Skeletal muscle cell (primary cell): Measurements from ENCODE around the gene CMTM3.
"Not testable (repeated sequence)": the region's sequence is repeated elsewhere in the genome, so short reads cannot be mapped to it uniquely, and the experiment has no call there.

Experiments used
- DNase-seq: peaks from one replicate; pipeline ENCODE4 v3.0.0-alpha.2; 2010; ENCODE audit warnings: low read depth
- H3K4me3 ChIP-seq: 2 replicates; pipeline ENCODE4 v1.5.1; 2011; ENCODE audit warnings: low read depth, mild to moderate bottlenecking, control low read depth, low read length, moderate library complexity

CMTM3 gene

GRCh38 chr16:66623755-66624154, 19.3 kb downstream of the CMTM3 start:
- no peak overlapping the region for H3K4me3 ChIP-seq
- DNase-seq: no peak

GRCh38 chr16:66627611-66628378, 23.3 kb downstream of the CMTM3 start:
- DNase-seq, H3K4me3 ChIP-seq: not testable (repeated sequence)

DNA sequence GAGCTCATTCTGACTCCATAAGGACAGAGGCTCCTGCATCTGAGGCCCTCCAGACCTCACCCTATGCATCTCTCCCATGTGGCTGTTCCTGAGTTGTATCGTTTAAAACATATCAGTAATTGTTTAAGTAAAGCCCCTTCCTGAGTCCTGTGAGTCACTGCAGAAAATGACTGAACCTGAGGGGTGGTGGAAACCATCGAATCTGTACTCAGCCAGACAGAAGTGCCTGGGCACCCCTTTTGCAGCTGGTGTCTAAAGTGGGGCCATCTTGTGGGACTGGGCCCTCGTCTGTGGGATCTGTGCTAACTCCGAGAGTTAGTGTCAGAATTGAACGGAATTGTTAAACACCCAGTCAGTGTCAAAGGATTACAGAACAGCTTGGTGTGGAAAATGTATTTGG, 25.4 kb downstream of the CMTM3 start:
- no peak overlapping the region for H3K4me3 ChIP-seq
- DNase-seq: no peak

- not testable (repeated sequence) for H3K4me3 ChIP-seq, DNase-seq
These were observed 26.2 kb downstream of the CMTM3 start for GRCh38 chr16:66630561-66631260.

- not testable (repeated sequence) for H3K4me3 ChIP-seq, DNase-seq
These were observed 27.1 kb downstream of the CMTM3 start for GRCh38 chr16:66631558-66631957.

- no peak overlapping the region for H3K4me3 ChIP-seq
- no peak for DNase-seq
These were observed 30.2 kb downstream of the CMTM3 start for GRCh38 chr16:66634527-66635196.

GRCh38 chr16:66635406-66635805, 30.9 kb downstream of the CMTM3 start:
- no peak overlapping the region for H3K4me3 ChIP-seq
- no peak for DNase-seq

DNA sequence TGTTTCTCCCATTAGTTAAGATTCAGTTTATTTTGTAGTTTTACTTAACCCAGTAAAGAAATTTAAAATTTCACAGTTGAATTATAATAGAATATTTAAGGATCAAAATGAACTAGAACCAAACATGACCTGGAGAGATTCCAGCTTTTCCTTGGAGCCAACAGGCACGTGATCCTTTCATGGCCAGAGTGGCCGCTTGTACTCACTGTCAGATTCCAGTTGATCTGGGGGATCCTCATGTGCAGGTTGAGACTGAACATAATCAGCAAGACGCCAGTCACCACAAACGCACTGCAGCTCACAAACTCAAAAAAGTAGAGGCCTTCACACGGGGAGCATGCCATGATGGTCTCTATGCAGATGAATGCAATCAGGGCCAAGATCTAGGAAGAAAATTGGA, 31.7 kb downstream of the CMTM3 start:
- no peak overlapping the region for H3K4me3 ChIP-seq
- DNase-seq: no peak

- DNase-seq: no peak
- H3K4me3 ChIP-seq: no peak overlapping the region
These were observed 33.3 kb downstream of the CMTM3 start for GRCh38 chr16:66637806-66638205.

- no peak overlapping the region for H3K4me3 ChIP-seq
- DNase-seq: no peak
These were observed 34.8 kb downstream of the CMTM3 start for GRCh38 chr16:66639091-66639885.

GRCh38 chr16:66640724-66641314, 36.3 kb downstream of the CMTM3 start:
- no peak for DNase-seq
- no peak overlapping the region for H3K4me3 ChIP-seq

DNA sequence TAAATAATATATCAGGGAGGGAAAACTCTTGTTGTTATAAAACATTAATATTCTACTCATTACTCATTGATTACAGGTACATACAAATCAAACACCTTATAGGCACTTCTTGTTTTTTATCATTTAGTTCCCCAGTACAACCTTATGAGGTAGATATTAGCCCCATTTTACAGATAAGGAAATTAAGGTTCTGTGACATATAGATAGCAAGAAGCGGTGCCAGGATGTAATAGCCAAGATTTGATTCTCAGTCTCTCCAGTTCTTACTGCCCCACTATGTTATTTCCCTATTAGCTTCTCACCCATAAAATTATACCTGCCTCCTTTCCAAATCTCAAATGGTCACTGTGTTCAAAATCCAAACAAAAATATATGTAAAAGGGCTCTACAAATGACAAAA, 36.9 kb downstream of the CMTM3 start:
- no peak overlapping the region for H3K4me3 ChIP-seq
- no peak for DNase-seq

- H3K4me3 ChIP-seq: no peak overlapping the region
- no peak for DNase-seq
These were observed 43.4 kb downstream of the CMTM3 start for GRCh38 chr16:66647866-66648265.

GRCh38 chr16:66649167-66649566, 44.7 kb downstream of the CMTM3 start:
- H3K4me3 ChIP-seq: no peak overlapping the region
- no peak for DNase-seq

- DNase-seq: no peak
- no peak overlapping the region for H3K4me3 ChIP-seq
These were observed 45.2 kb downstream of the CMTM3 start for GRCh38 chr16:66649636-66650205.

DNA sequence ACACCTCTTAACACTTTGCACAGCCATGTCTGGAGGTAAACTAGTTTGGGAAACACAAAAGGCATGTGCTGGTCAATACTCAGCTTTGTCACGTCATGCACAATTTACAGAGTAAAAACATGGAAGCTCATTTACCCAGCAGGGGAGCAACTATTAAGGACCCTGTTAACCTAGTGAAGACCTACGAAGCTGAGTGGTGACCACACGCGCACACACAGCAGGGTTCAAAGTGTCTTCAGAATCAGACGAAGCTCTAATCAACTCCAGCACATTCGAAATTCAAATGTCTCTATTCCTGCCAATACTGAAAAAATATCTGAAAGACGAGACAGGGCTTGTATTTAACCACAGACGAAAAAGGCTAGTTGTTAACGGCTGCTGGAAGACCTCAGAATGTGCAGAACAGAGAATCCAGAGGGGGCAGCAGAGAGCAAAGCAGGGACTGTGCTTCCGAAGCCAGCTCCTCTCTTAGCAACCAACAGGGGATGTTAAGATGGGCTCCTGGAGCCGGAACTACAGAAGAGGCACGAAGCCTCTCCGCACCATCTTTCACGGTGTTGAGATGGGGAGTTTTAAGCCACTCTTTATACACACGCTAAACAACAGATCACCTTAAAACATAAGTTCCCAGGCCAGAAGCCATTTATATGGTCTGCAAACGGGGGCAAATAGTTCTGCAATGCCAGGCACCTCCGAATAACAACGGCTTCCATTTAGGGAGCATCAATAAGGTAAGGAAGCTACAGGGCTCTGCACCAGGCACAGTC, 46.4 kb downstream of the CMTM3 start:
- peak overlapping the region; percentile 21 for H3K4me3 ChIP-seq
- DNase-seq: peak; percentile 35

GRCh38 chr16:66651474-66651765, 46.9 kb downstream of the CMTM3 start:
- DNase-seq: no peak
- H3K4me3 ChIP-seq: peak overlapping the region; percentile 21

- DNase-seq: no peak
- H3K4me3 ChIP-seq: no peak overlapping the region
These were observed 47.5 kb downstream of the CMTM3 start for GRCh38 chr16:66651965-66652364.
